H1 (cell line): Measurements from ENCODE around the gene SECTM1. TPM values are rescaled to one million over a fixed set of nuclear protein-coding genes. Genes with fewer than 3 reads are reported as not detected.

Experiments
- ASH2L ChIP-seq: fragments of 200-600, 300-600 bp; sonication (generic); IDR thresholded peaks from one replicate; pipeline ENCODE4 v1.7.1; 2017; ENCODE audit warnings: low read length
- BCL11A ChIP-seq, 2 experiments: IDR thresholded peaks; one replicate each; pipeline ENCODE4 v1.6.1; 2011; ENCODE audit warnings: low read depth in 2 of 2, low read length in 2 of 2, mild to moderate bottlenecking in 2 of 2
- CBX8 ChIP-seq: fragments of 300-800, 300-1000 bp; sonication (generic); IDR thresholded peaks from 2 replicates; pipeline ENCODE4 v1.7.1; 2016; ENCODE audit warnings: low read depth, low read length, borderline replicate concordance
- CTBP2 ChIP-seq: IDR thresholded peaks from 2 replicates; pipeline ENCODE4 v1.7.0; 2011; ENCODE audit warnings: borderline replicate concordance, mild to moderate bottlenecking, moderate library complexity, mixed read lengths, low read length; ENCODE audit not compliant: insufficient read depth, insufficient read length
- EGR1 ChIP-seq: IDR thresholded peaks from 2 replicates; pipeline ENCODE4 v1.6.1; 2011; ENCODE audit warnings: low read depth, low read length, borderline replicate concordance
- FOSL1 ChIP-seq: IDR thresholded peaks from 2 replicates; pipeline ENCODE4 v1.6.1; 2011; ENCODE audit warnings: mild to moderate bottlenecking, low read depth, low read length, moderate library complexity; ENCODE audit not compliant: insufficient read depth
- GABPA ChIP-seq: IDR thresholded peaks from 2 replicates; pipeline ENCODE4 v1.6.1; 2011; ENCODE audit warnings: mild to moderate bottlenecking, low read length, moderate library complexity, borderline replicate concordance; ENCODE audit not compliant: insufficient read depth
- GTF2F1 ChIP-seq: IDR thresholded peaks from 2 replicates; pipeline ENCODE4 v1.6.1; 2012; ENCODE audit warnings: low read depth, low read length, improper control_type of control experiment, borderline replicate concordance
- HDAC6 ChIP-seq: IDR thresholded peaks from one replicate; pipeline ENCODE4 v1.7.1; 2012; ENCODE audit warnings: low read depth, mild to moderate bottlenecking, inconsistent platforms, low read length, moderate library complexity
- KDM4A ChIP-seq: IDR thresholded peaks from one replicate; pipeline ENCODE4 v1.7.1; 2012; ENCODE audit warnings: low read depth, mild to moderate bottlenecking, moderate library complexity, low read length, inconsistent platforms; ENCODE audit not compliant: severe bottlenecking
- MAFK ChIP-seq: IDR thresholded peaks from 2 replicates; pipeline ENCODE4 v1.6.1; 2012; ENCODE audit warnings: low read depth, mild to moderate bottlenecking, improper control_type of control experiment, low read length
- NANOG ChIP-seq: IDR thresholded peaks from 2 replicates; pipeline ENCODE4 v1.6.1; 2011; ENCODE audit warnings: low read length, low read depth, mild to moderate bottlenecking, inconsistent platforms; ENCODE audit not compliant: insufficient read depth, poor library complexity, severe bottlenecking
- NRF1 ChIP-seq: IDR thresholded peaks from 2 replicates; pipeline ENCODE4 v1.6.1; 2011; ENCODE audit warnings: mild to moderate bottlenecking, low read depth, low read length, improper control_type of control experiment
- POLR2A ChIP-seq, 2 experiments: IDR thresholded peaks; 1 replicate in 1 of 2; 2 replicates in 1 of 2; pipeline ENCODE4 v1.6.1; 2011; ENCODE audit warnings: low read depth in 2 of 2, low read length in 2 of 2, mild to moderate bottlenecking in 2 of 2; ENCODE audit errors: control extremely low read depth in 1 of 2
- RAD21 ChIP-seq, 2 experiments: IDR thresholded peaks in 1 of 2; conservative IDR thresholded peaks in 1 of 2; 2 replicates each; pipeline ENCODE4 v1.6.1; 2011; ENCODE audit warnings: low read depth in 2 of 2, low read length in 2 of 2, improper control_type of control experiment in 1 of 2, inconsistent platforms in 1 of 2, mild to moderate bottlenecking in 1 of 2, moderate library complexity in 1 of 2
- SAP30 ChIP-seq: fragments of 300-600 bp; sonication (generic); IDR thresholded peaks from 2 replicates; pipeline ENCODE4 v1.7.1; 2012; ENCODE audit warnings: low read length, moderate library complexity, mild to moderate bottlenecking, inconsistent platforms; ENCODE audit not compliant: insufficient read depth, insufficient replicate concordance
- SIX5 ChIP-seq: IDR thresholded peaks from 2 replicates; pipeline ENCODE4 v1.6.1; 2011; ENCODE audit warnings: mild to moderate bottlenecking, low read depth, low read length
- SP1 ChIP-seq: IDR thresholded peaks from 2 replicates; pipeline ENCODE4 v1.6.1; 2011; ENCODE audit warnings: low read depth, low read length
- SP4 ChIP-seq: IDR thresholded peaks from 2 replicates; pipeline ENCODE4 v1.6.1; 2012; ENCODE audit warnings: low read length, inconsistent platforms
- SRF ChIP-seq: IDR thresholded peaks from 2 replicates; pipeline ENCODE4 v1.6.1; 2011; ENCODE audit warnings: mild to moderate bottlenecking, low read depth, low read length, moderate library complexity
- SUZ12 ChIP-seq: fragments of 200-600 bp; sonication (generic); IDR thresholded peaks from 2 replicates; pipeline ENCODE4 v1.6.1; 2012; ENCODE audit warnings: mild to moderate bottlenecking, inconsistent platforms, low read length, moderate library complexity, mixed read lengths
- TEAD4 ChIP-seq: IDR thresholded peaks from 2 replicates; pipeline ENCODE4 v1.6.1; 2012; ENCODE audit warnings: low read depth, low read length, inconsistent platforms, mixed read lengths
- ZNF274 ChIP-seq: IDR thresholded peaks from 2 replicates; pipeline ENCODE4 v1.7.0; 2012; ENCODE audit warnings: low read length, borderline replicate concordance; ENCODE audit errors: extremely low read depth
- polyA plus RNA-seq, 7 experiments: library from polyadenylated mRNA; depleted of rRNA in 3 of 7; stranded (reverse) in 5 of 7; unstranded in 2 of 7; fragments of >200 nt in 5 of 7; fragments of 200-250 nt in 2 of 7; gene quantifications; 1 replicate in 5 of 7; 2 replicates in 1 of 7; 4 replicates in 1 of 7; pipeline versions ENCODE4 v1.2.1 to v1.2.3, GENCODE V29; 2011 to 2013; ENCODE audit warnings: missing spikeins in 2 of 7, mixed read lengths in 2 of 7
- total RNA-seq: library from RNA; stranded (reverse); fragmentation: NEBNext Ultra II Directional; extraction: Animal tissue kit (Norgen Biotek cat#: 25700); gene quantifications from 2 replicates; pipeline ENCODE4 v1.2.1, GENCODE V29; 2021
- TF ChIP-seq, protein P1 (sequence below): IDR thresholded peaks from 2 replicates; pipeline ENCODE4 v1.6.1; 2012; ENCODE audit warnings: inconsistent platforms

SECTM1 gene
- total and polyA plus RNA-seq, 2 of the 8 experiments (the other 6 are each of a cell fraction or from before 2014, with no cell fraction given): 0.20 to 0.65 TPM

GRCh38 chr17:82273327-82274133, 60.0 kb downstream of the SECTM1 start, which contains the start of gene CSNK1D (continued):
- no peak for TF ChIP-seq ASH2L
- TF ChIP-seq POLR2A (IDR thresholded peaks at IDR 0.05; ENCODE audit: control extremely low read depth in 1 of 2, low read depth in 2 of 2, low read length in 2 of 2): peak in 1 of 2 experiments; percentile 70; a peak in 1 of 3 replicates
- no peak for TF ChIP-seq SUZ12
- no peak for TF ChIP-seq HDAC6
- no peak for TF ChIP-seq CTBP2
- TF ChIP-seq FOSL1: no peak
- no peak for TF ChIP-seq BCL11A (IDR thresholded peaks at IDR 0.05; ENCODE audit: low read depth in 2 of 2, low read length in 2 of 2)
- no peak for TF ChIP-seq CBX8
- no peak for TF ChIP-seq SIX5
- TF ChIP-seq NRF1: no peak
- TF ChIP-seq SAP30: peak; percentile 50
- no peak for TF ChIP-seq ZNF274
- TF ChIP-seq SP4: peak; percentile 85; the same call in 1 of the 2 replicates
- no peak for TF ChIP-seq TEAD4
- TF ChIP-seq, protein P1, sequence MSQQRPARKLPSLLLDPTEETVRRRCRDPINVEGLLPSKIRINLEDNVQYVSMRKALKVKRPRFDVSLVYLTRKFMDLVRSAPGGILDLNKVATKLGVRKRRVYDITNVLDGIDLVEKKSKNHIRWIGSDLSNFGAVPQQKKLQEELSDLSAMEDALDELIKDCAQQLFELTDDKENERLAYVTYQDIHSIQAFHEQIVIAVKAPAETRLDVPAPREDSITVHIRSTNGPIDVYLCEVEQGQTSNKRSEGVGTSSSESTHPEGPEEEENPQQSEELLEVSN: peak; percentile 41; the same call in 1 of the 2 replicates
- TF ChIP-seq NANOG: no peak
- peak; percentile 50 for TF ChIP-seq KDM4A
- no peak for TF ChIP-seq SRF
- TF ChIP-seq GABPA: peak; percentile 74; the same call in 1 of the 2 replicates
- no peak; the same call in 1 of the 2 replicates for TF ChIP-seq SP1
- TF ChIP-seq MAFK: no peak
- no peak for TF ChIP-seq RAD21 (IDR thresholded peaks at IDR 0.05 in 1 of 2, conservative IDR thresholded peaks at IDR 0.05 in 1 of 2; ENCODE audit: low read depth in 2 of 2, low read length in 2 of 2)
- TF ChIP-seq EGR1: no peak
- no peak for TF ChIP-seq GTF2F1
